VCaP (cell line): ENCODE data around the gene TPT1.

Experiments
- H3K27ac ChIP-seq: fragments of 450-650 bp; 2 replicates; pipeline ENCODE4 v1.5.1; 2017
- CTCF ChIP-seq: fragments of 450-650 bp; conservative IDR thresholded peaks from 2 replicates; pipeline ENCODE4 v1.5.1; 2017; ENCODE audit warnings: mild to moderate bottlenecking, moderate library complexity

The TPT1 gene

GRCh38 chr13:45325806-45326205, 15.2 kb downstream of the TPT1 start:
- no peak for TF ChIP-seq CTCF
- no peak overlapping the region for H3K27ac ChIP-seq

GRCh38 chr13:45320876-45321629, 19.9 kb downstream of the TPT1 start:
- no peak for TF ChIP-seq CTCF
- no peak overlapping the region for H3K27ac ChIP-seq

- peak overlapping the region; percentile 75 for H3K27ac ChIP-seq
- TF ChIP-seq CTCF: no peak
Observed at GRCh38 chr13:45316996-45317395, 24.0 kb downstream of the TPT1 start.

- H3K27ac ChIP-seq: peak overlapping the region; percentile 75
- no peak for TF ChIP-seq CTCF
Observed at GRCh38 chr13:45316338-45316737, 24.6 kb downstream of the TPT1 start.

- peak overlapping the region; percentile 75 for H3K27ac ChIP-seq
- TF ChIP-seq CTCF: no peak
Observed at GRCh38 chr13:45315520-45316167, 25.3 kb downstream of the TPT1 start.

- TF ChIP-seq CTCF: no peak
- no peak overlapping the region for H3K27ac ChIP-seq
Observed at GRCh38 chr13:45314822-45315221, 26.2 kb downstream of the TPT1 start.

GRCh38 chr13:45310341-45311131, 30.4 kb downstream of the TPT1 start:
- no peak overlapping the region for H3K27ac ChIP-seq
- TF ChIP-seq CTCF: no peak
